ENCODE data around the gene SNRPD3. TPM values are rescaled to one million over a fixed set of nuclear protein-coding genes. Genes with fewer than 3 reads are reported as not detected.

SNRPD3 gene
- total RNA-seq, 1 donor: 57.5 TPM

- Histone ChIP-seq H3K4me3 (ENCODE audit: insufficient read depth, low read length) (no peak overlapping the region), H3K36me3 (ENCODE audit: insufficient read depth, low read length) (peaks cover 46% of the 10 kb centered on the region), H4K20me1 (ENCODE audit: insufficient read depth, low read length) (peaks cover 14% of the 10 kb centered on the region), H3K9me3 (ENCODE audit: low read depth, low read length) (no peaks in the 10 kb centered on the region), H3K4me1 (ENCODE audit: insufficient read depth, low read length) (peaks cover 7% of the 10 kb centered on the region), H3K4me2 (ENCODE audit: insufficient read depth, low read length) (no peak overlapping the region), H2AFZ (ENCODE audit: low read length) (no peak overlapping the region), H3K27ac (ENCODE audit: low read depth, low read length) (no peak overlapping the region), H3K27me3 (ENCODE audit: insufficient read depth, low read length) (no peaks in the 10 kb centered on the region), H3K79me2 (ENCODE audit: insufficient read depth, low read length) (peaks cover 2% of the 10 kb centered on the region)
- no peak for TF ChIP-seq CTCF (IDR thresholded peaks at IDR 0.05; ENCODE audit: extremely low read depth, low read depth, low read length)
- peak; percentile 49 for DNase-seq (ENCODE audit: insufficient read length, low spot score, missing footprints)
Measured at GRCh38 chr22:24541681-24542515, 13.9 kb upstream of the SNRPD3 start.

- H3K79me2 ChIP-seq (ENCODE audit: insufficient read depth, low read length): peaks cover 10% of the 10 kb centered on the region
- no peak overlapping the region for H3K27ac ChIP-seq (ENCODE audit: low read depth, low read length)
- H4K20me1 ChIP-seq (ENCODE audit: insufficient read depth, low read length): peaks cover 18% of the 10 kb centered on the region
- H3K4me1 ChIP-seq (ENCODE audit: insufficient read depth, low read length): peaks cover 7% of the 10 kb centered on the region
- no peak overlapping the region for H2AFZ ChIP-seq (ENCODE audit: low read length)
- H3K9me3 ChIP-seq (ENCODE audit: low read depth, low read length): no peaks in the 10 kb centered on the region
- no peak overlapping the region for H3K4me3 ChIP-seq (ENCODE audit: insufficient read depth, low read length)
- no peak overlapping the region for H3K4me2 ChIP-seq (ENCODE audit: insufficient read depth, low read length)
- peaks cover 54% of the 10 kb centered on the region for H3K36me3 ChIP-seq (ENCODE audit: insufficient read depth, low read length)
- DNase-seq (ENCODE audit: insufficient read length, low spot score, missing footprints): no peak
- H3K27me3 ChIP-seq (ENCODE audit: insufficient read depth, low read length): no peaks in the 10 kb centered on the region
- no peak for TF ChIP-seq CTCF (IDR thresholded peaks at IDR 0.05; ENCODE audit: extremely low read depth, low read depth, low read length)
Measured at GRCh38 chr22:24542641-24543040, 13.2 kb upstream of the SNRPD3 start.

GRCh38 chr22:24543185-24543601, 12.6 kb upstream of the SNRPD3 start:
- H3K4me2 ChIP-seq (ENCODE audit: insufficient read depth, low read length): no peak overlapping the region
- peaks cover 59% of the 10 kb centered on the region for H3K36me3 ChIP-seq (ENCODE audit: insufficient read depth, low read length)

More at GRCh38 chr22:24543185-24543601, 12.6 kb upstream of the SNRPD3 start:
- DNase-seq (ENCODE audit: insufficient read length, low spot score, missing footprints): peak; percentile 59
- no peak overlapping the region for H3K27ac ChIP-seq (ENCODE audit: low read depth, low read length)
- no peak overlapping the region for H2AFZ ChIP-seq (ENCODE audit: low read length)
- TF ChIP-seq CTCF (IDR thresholded peaks at IDR 0.05; ENCODE audit: extremely low read depth, low read depth, low read length): no peak
- peaks cover 23% of the 10 kb centered on the region for H4K20me1 ChIP-seq (ENCODE audit: insufficient read depth, low read length)
- peaks cover 15% of the 10 kb centered on the region for H3K79me2 ChIP-seq (ENCODE audit: insufficient read depth, low read length)
- no peaks in the 10 kb centered on the region for H3K9me3 ChIP-seq (ENCODE audit: low read depth, low read length)
- peaks cover 7% of the 10 kb centered on the region for H3K4me1 ChIP-seq (ENCODE audit: insufficient read depth, low read length)
- no peak overlapping the region for H3K4me3 ChIP-seq (ENCODE audit: insufficient read depth, low read length)
- no peaks in the 10 kb centered on the region for H3K27me3 ChIP-seq (ENCODE audit: insufficient read depth, low read length)
